Esophagus squamous epithelium (tissue), 4 donors: ENCODE data around the gene HSD17B4.

Experiments used
- CTCF ChIP-seq, 6 experiments: fragments of 450-650 bp in 4 of 6; fragments of 200-600 bp in 2 of 6; sonication (generic) in 2 of 6; IDR thresholded peaks; one replicate each; pipeline ENCODE4 v1.5.1; 2016 to 2019; ENCODE audit warnings: antibody characterized with exemption in 6 of 6, mild to moderate bottlenecking in 4 of 6, moderate library complexity in 4 of 6
- POLR2A ChIP-seq, 4 donors: fragments of 450-650 bp; IDR thresholded peaks; one replicate each; pipeline ENCODE4 v1.6.1; 2017; ENCODE audit warnings: antibody characterized with exemption in 4 of 4, mild to moderate bottlenecking in 4 of 4, moderate library complexity in 3 of 4

GRCh38 chr5:119532637-119533036, 80.3 kb downstream of the HSD17B4 start:
- TF ChIP-seq CTCF (IDR thresholded peaks at IDR 0.05) (no peak), POLR2A (IDR thresholded peaks at IDR 0.05) (no peak)
